GM12865 (cell line): ENCODE results near the gene MCHR1.

Experiments used
- DNase-seq: peaks from one replicate; pipeline ENCODE4 v3.0.0; 2010; ENCODE audit warnings: low read depth
- H3K4me3 ChIP-seq: 2 replicates; pipeline ENCODE4 v1.5.1; 2011; ENCODE audit warnings: mild to moderate bottlenecking, low read depth, low read length, control low read depth
- TF ChIP-seq, protein P1 (sequence below): IDR thresholded peaks from 2 replicates; pipeline ENCODE4 v1.5.1; 2011; ENCODE audit warnings: low read length, control low read depth, low read depth, inconsistent platforms; ENCODE audit not compliant: insufficient read depth; ENCODE audit errors: missing control alignments

MCHR1 gene, protein sequence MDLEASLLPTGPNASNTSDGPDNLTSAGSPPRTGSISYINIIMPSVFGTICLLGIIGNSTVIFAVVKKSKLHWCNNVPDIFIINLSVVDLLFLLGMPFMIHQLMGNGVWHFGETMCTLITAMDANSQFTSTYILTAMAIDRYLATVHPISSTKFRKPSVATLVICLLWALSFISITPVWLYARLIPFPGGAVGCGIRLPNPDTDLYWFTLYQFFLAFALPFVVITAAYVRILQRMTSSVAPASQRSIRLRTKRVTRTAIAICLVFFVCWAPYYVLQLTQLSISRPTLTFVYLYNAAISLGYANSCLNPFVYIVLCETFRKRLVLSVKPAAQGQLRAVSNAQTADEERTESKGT

DNA sequence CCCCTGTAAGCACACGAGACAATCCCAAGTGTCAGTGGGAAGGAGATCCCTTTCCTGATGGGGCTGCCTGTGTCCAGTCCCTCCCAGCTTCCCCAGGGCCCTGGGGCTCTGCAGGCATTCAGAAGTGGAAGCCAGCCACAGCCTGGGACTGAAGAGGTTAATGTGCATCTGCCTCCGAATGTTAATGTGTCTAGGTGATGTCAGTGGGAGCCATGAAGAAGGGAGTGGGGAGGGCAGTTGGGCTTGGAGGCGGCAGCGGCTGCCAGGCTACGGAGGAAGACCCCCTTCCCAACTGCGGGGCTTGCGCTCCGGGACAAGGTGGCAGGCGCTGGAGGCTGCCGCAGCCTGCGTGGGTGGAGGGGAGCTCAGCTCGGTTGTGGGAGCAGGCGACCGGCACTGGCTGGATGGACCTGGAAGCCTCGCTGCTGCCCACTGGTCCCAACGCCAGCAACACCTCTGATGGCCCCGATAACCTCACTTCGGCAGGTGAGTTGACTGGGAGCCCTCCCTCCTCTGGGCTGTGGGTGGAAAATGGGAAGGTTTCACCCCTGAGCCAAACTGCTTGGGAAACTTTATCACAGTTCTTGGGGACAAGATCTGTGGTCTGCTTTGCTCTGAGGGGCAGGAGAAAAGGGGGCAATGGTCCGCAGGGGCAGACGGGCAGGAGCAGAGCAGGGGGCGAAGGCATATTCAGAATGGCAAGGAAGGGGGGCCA is at the start of gene MCHR1:
TSS of gene MCHR1 (plus strand) at position 236 of the 715 bp plus-strand sequence. CDS start at position 405, 169 bp downstream.
- DNase-seq: no peak
- TF ChIP-seq, protein P1, sequence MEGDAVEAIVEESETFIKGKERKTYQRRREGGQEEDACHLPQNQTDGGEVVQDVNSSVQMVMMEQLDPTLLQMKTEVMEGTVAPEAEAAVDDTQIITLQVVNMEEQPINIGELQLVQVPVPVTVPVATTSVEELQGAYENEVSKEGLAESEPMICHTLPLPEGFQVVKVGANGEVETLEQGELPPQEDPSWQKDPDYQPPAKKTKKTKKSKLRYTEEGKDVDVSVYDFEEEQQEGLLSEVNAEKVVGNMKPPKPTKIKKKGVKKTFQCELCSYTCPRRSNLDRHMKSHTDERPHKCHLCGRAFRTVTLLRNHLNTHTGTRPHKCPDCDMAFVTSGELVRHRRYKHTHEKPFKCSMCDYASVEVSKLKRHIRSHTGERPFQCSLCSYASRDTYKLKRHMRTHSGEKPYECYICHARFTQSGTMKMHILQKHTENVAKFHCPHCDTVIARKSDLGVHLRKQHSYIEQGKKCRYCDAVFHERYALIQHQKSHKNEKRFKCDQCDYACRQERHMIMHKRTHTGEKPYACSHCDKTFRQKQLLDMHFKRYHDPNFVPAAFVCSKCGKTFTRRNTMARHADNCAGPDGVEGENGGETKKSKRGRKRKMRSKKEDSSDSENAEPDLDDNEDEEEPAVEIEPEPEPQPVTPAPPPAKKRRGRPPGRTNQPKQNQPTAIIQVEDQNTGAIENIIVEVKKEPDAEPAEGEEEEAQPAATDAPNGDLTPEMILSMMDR: no peak
- H3K4me3 ChIP-seq: no peak within 1 kb of the TSS

DNA sequence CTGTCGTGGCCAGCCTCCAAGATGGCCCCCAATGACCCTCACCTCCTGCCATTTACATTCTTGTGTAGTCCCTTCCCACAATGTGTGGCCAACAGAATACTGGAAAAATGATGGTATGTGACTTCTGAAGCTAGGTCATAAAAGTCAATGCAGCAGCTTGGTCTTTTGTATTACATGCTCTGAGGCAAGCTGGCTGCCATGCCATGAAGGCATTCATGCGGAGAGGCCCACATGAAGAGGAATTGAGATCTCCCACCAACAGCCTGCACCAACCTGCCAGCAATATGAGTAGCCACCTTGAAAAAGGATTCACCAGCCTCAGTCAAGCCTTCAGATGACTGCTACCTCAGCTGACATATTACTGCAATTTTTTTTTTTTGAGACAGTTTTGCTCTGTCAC is 47.4 kb upstream of the MCHR1 start:
- H3K4me3 ChIP-seq: no peak overlapping the region
- TF ChIP-seq, protein P1: no peak
- DNase-seq: no peak

DNA sequence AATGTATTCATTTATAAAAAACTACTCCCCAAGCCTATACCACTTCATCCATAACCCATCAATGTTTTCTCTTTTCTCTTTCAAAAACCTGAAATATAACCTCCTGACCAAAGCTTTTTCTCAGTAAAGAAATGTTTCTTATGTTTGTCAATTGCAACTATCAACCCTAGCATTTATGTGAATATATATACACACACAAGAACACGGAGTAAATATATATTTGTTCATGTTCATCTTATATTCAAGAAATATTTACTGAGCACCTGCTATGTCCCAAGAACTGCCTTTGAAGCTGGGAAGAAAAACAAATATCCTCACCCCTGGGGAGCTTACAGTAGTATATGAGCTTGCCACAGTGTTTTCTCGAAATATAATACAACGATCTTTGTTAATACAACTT is 46.2 kb upstream of the MCHR1 start:
- TF ChIP-seq, protein P1: no peak
- DNase-seq: no peak
- no peak overlapping the region for H3K4me3 ChIP-seq

DNA sequence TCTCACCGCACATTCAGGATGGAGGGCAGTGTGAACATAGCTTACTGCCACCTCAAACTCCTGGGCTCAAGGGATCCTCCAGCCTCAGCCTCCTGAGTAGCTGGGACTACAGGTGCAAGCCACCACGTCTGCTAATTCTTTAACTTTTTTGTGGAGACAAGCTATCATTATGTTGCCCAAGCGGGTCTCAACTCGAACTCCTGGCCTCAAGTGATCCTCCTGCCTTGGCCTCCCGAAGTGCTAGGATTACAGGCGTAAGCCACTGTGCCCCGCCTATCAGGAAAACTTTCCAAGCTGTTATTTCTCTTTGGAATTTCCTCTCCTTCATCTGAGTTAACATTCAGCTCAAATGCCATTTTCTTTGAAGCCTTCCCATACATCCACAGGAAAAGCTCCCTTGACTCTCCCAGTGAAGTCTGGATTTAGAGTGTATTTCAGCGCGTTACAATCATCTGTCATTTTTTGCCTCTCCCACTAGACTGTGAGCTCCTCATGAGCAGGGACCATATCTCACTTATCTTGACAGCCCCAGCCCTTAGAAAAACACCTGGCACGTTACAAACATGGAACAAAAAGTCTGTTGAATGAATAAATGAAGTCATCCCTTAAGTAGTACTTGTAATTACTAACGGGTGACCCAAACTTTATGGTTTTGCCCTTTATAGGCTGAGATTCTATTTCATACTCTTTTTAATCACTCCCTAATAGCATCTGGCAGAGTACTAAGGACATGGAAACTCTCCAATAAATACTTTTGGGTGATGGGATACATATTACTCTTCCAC is 45.0 kb upstream of the MCHR1 start:
- no peak overlapping the region for H3K4me3 ChIP-seq
- TF ChIP-seq, protein P1: no peak
- no peak for DNase-seq

DNA sequence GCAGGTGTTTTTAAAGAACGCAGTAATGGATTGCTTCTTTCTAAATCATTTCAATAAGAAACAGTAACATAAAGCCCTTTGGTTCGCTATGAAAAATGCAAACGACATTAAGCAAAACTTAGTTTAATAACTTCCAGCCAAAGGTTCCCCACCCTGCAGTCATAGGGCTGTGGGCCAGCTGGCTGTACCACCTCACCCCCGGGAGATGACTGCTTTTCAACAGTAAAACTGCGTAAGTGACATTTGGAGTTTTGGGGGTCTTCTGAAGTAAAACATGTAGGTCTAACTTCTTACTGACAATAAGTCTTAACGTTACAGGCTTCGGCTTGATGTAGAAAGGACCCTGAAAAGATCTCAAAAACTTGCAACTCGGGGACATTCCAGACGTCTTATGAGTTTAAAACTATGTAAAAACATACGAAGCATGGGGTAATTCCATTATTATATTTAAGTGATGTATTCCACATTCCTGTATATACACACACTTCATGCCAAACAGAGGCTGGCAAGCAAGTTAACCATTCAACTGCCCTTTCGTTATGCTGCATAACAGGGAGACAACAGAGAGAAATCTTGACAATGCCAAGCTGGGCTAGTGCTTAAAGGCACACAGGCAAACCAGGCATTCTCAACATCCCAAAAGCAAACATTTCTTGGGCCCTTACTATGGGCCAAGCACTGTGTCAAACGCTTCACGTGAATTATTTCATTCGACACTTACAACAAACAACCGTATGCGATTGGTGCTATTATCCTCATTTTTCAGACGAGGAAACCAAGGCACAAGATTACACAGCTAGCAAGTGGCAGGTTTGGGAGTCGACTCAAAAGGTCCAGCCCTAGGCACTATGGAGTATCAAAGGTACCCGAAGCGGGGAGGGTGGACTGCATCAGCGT is 44.0 kb upstream of the MCHR1 start:
- peak overlapping the region; percentile 77 for H3K4me3 ChIP-seq
- TF ChIP-seq, protein P1: no peak
- no peak for DNase-seq

DNA sequence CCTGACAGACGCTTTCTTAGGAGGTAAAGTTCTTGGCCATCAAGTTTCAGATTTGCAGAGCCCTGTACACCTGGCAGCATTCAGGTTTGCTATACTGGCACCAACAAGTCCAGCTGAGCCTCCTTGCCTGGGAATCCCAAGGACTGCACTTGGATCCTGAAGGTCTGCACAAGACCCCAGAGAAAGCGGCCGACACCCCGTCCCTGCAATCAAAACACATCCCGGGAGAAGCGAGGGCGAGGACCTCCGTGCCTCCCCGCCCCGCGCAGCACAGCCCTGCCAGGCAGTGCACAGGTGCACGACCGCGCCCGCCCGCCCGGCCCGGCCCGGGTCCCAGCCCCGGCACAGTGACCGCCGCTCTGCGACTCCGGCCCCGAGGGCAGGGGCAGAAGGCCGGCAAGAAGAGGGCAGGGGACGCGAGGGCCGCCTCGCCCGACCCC is 43.3 kb upstream of the MCHR1 start:
- TF ChIP-seq, protein P1: no peak
- DNase-seq: peak; percentile 18
- H3K4me3 ChIP-seq: peak overlapping the region; percentile 77
